ENCODE measurements around the gene HGS. TPM values are rescaled to one million over a fixed set of nuclear protein-coding genes. Genes with fewer than 3 reads are reported as not detected.
A peak's percentile ranks its signal among the peaks of the same experiment; 100 is the strongest.

HGS gene
- total and polyA plus RNA-seq, 2 of the 13 experiments (the other 11 are each of a cell fraction or from before 2014, with no cell fraction given): 73.3 to 78.1 TPM

- 0 out of 2 replicates have a peak, but pooled peaks have one; percentile 32 for TF ChIP-seq HOMEZ (CRISPR knock-in tag; IDR thresholded peaks at IDR 0.05; ENCODE audit: low read depth)
- 0 out of 2 replicates have a peak, but pooled peaks have one; percentile 11 for TF ChIP-seq RFX3 (CRISPR knock-in tag; IDR thresholded peaks at IDR 0.05)
- peak; percentile 51; the same call in 1 of the 2 replicates for TF ChIP-seq ZNF33B (CRISPR knock-in tag; IDR thresholded peaks at IDR 0.05)
- TF ChIP-seq CENPX (CRISPR knock-in tag; IDR thresholded peaks at IDR 0.05): no peak
- TF ChIP-seq ZNF510 (CRISPR knock-in tag; IDR thresholded peaks at IDR 0.05; ENCODE audit: low read depth): peak; percentile 86
- TF ChIP-seq ZBTB49 (CRISPR knock-in tag; IDR thresholded peaks at IDR 0.05; ENCODE audit: borderline replicate concordance): peak; percentile 17; the same call in 1 of the 2 replicates
- no peak for TF ChIP-seq FOXO4 (CRISPR knock-in tag; conservative IDR thresholded peaks at IDR 0.05)
- peak; percentile 88; the same call in 1 of the 2 replicates for TF ChIP-seq REPIN1 (CRISPR knock-in tag; IDR thresholded peaks at IDR 0.05; ENCODE audit: borderline replicate concordance, low read depth)
- no peak for TF ChIP-seq TCF7L2 (IDR thresholded peaks at IDR 0.05; ENCODE audit: low read depth, low read length)
- TF ChIP-seq SIN3A (IDR thresholded peaks at IDR 0.05; ENCODE audit: borderline replicate concordance, low read depth, low read length): peak; percentile 97
- peak; percentile 82 for TF ChIP-seq ARNTL (CRISPR knock-in tag; IDR thresholded peaks at IDR 0.05)
- no peak for TF ChIP-seq NPAS2 (CRISPR knock-in tag; IDR thresholded peaks at IDR 0.05; ENCODE audit: borderline replicate concordance)
- no peak for TF ChIP-seq DMTF1 (CRISPR knock-in tag; IDR thresholded peaks at IDR 0.05)
- TF ChIP-seq ATAD3A (CRISPR knock-in tag; IDR thresholded peaks at IDR 0.05): no peak
- peak; percentile 33; the same call in 1 of the 2 replicates for TF ChIP-seq TEF (CRISPR knock-in tag; IDR thresholded peaks at IDR 0.05)
- peak; percentile 40; the same call in 1 of the 2 replicates for TF ChIP-seq ONECUT2 (CRISPR knock-in tag; IDR thresholded peaks at IDR 0.05)
- peak; percentile 54; the same call in 1 of the 2 replicates for TF ChIP-seq ZNF460 (CRISPR knock-in tag; IDR thresholded peaks at IDR 0.05; ENCODE audit: borderline replicate concordance)
- no peak for TF ChIP-seq MATR3 (CRISPR knock-in tag; IDR thresholded peaks at IDR 0.05)
- peak; percentile 94 for TF ChIP-seq ETV5 (CRISPR knock-in tag; IDR thresholded peaks at IDR 0.05; ENCODE audit: borderline replicate concordance)
- TF ChIP-seq MAFF (IDR thresholded peaks at IDR 0.05; ENCODE audit: low read depth, low read length): no peak
- TF ChIP-seq JUND (CRISPR knock-in tag; IDR thresholded peaks at IDR 0.05): peak; percentile 76
Measured at GRCh38 chr17:81702934-81703746, 19.3 kb downstream of the HGS start, which contains the start of gene MRPL12 (continued).
